GM18505 (cell line): ENCODE results near the gene ZBTB8OS.
"Not testable (repeated sequence)": the region's sequence is repeated elsewhere in the genome, so short reads cannot be mapped to it uniquely, and the experiment has no call there.

Source experiments
- ATAC-seq: cut with Tn5 transposase; IDR thresholded peaks from one replicate; pipeline ENCODE4 v1.9.1; 2021; ENCODE audit not compliant: unreplicated experiment
- POLR2A ChIP-seq: IDR thresholded peaks from 4 replicates; pipeline ENCODE4 v1.6.1; 2011; ENCODE audit warnings: borderline replicate concordance; ENCODE audit not compliant: insufficient read depth, insufficient read length; ENCODE audit errors: extremely low read depth

The ZBTB8OS gene

GRCh38 chr1:32635508-32636277 lies 14.7 kb downstream of the ZBTB8OS start:
- no peak for TF ChIP-seq POLR2A
- no peak for ATAC-seq

DNA sequence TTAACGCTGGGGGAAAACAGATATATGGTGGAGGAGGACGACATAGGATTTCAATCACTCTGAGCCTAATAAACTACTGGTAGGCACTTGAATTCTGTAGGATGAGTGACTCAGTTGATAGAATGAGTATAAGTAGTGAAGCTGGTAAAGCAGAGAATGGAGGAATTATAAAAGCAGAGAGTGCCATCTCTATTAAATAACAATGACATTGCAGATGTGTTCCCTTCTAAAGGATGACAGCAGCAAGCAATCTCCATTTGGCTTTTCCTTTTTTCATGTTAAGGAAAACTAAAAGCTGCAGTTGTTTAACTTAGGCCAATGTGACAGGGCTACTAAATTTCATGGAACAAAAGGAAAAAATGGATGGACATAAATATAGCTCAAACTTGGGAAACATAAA lies 17.5 kb downstream of the ZBTB8OS start:
- no peak for ATAC-seq
- no peak for TF ChIP-seq POLR2A

DNA sequence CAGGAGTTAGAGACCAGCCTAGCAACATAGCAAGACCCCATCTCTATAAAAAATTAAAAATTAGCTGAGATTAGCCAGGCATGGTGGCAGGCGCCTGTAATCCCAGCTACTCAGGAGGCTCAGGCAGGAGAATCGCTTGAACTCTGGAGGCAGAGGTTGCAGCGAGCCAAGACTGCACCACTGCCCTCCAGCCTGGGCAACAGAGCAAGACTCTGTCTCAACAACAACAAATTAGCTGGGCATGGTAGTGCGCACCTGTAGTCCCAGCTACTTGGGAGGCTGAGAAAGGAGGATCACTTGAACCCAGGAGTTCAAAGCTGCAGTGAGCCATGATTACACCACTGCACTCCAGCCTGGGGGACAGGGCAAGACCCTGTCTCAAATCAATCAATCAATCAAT lies 20.2 kb downstream of the ZBTB8OS start:
- not testable (repeated sequence) for ATAC-seq

- TF ChIP-seq POLR2A: no peak
Measured at GRCh38 chr1:32627596-32628162, 22.7 kb downstream of the ZBTB8OS start.

GRCh38 chr1:32626176-32626575 lies 24.2 kb downstream of the ZBTB8OS start:
- ATAC-seq: no peak
- no peak for TF ChIP-seq POLR2A

More at GRCh38 chr1:32627596-32628162, 22.7 kb downstream of the ZBTB8OS start:
- no peak for ATAC-seq

- ATAC-seq: no peak
- TF ChIP-seq POLR2A: no peak
Measured at GRCh38 chr1:32623775-32624174, 26.6 kb downstream of the ZBTB8OS start.

DNA sequence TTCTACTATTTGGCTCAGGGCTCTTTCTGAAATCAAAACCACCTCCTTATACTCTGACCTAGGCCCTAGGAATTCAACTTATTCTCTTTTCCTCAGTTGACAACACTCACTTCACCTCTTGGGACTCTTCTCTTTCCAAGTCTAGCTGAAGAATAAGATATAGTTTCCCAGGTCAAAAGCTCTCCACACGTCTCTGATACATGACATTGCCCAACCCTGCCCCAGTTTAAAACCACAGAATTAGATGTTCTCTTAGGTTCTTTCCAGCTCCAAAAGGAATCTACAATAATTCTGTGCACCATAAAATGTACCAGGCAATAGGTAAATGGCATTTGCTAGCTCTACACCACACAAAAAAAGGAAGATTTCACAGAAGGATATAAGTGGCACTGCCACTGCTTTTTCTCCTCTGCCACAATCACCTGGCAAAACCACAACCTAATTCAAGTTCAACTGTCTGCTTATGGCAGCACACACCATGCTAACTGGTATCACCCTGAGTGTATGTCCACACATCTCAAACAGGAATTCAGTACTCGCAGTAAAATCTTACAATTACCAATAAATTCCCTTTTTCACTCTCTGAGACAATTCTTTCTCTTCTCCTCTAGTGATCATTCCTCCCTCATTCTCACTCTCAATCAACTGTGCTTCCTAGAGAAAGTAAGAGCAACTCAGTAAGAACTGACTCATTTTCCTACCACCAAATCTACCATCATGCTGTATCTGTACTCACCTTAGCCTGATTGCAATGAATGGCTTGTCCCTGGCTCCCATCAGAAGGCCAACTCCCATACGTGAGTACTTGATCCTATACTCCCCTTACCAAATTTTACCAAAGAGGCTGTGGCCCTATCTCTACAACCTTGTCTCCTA lies 27.3 kb downstream of the ZBTB8OS start:
- TF ChIP-seq POLR2A: no peak

GRCh38 chr1:32622205-32622604 lies 28.1 kb downstream of the ZBTB8OS start:
- TF ChIP-seq POLR2A: no peak
- no peak for ATAC-seq

More for the DNA sequence above, 27.3 kb downstream of the ZBTB8OS start:
- ATAC-seq: no peak

DNA sequence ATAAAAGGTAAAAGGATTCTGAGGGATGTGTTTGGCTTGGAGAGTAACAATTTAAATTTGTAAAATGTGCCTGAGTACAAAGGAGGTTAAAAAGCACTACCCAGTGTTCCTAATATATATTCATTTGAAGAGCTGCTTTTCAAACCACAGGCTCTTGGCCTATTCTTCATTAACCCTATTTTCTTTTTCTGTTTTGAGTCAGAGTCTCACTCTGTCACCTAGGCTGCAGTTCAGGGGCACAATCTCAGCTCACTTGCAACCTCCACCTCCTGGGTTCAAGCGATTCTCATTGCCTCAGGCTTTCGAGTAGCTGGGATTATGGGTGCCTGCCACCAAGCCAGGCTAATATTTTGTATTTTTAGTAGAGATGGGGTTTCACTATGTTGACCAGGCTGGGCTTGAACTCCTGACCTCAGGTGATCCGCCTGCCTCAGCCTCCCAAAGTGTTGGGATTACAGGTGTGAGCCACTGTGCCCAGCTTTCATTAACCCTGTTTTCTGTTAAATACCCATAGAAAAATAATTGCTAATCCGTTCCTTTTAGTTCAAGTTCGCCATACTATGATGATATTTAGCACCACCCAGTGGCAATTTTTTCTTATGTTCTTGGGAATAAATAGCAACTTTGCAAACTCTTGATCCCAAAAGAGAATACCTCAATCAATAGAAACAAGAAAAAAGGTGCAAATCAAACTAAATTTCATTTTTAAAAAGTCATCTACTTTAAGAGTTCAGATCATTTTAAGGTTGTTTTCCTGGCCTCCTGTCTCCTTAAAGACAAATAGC lies 30.5 kb downstream of the ZBTB8OS start:
- no peak for ATAC-seq
- TF ChIP-seq POLR2A: no peak

DNA sequence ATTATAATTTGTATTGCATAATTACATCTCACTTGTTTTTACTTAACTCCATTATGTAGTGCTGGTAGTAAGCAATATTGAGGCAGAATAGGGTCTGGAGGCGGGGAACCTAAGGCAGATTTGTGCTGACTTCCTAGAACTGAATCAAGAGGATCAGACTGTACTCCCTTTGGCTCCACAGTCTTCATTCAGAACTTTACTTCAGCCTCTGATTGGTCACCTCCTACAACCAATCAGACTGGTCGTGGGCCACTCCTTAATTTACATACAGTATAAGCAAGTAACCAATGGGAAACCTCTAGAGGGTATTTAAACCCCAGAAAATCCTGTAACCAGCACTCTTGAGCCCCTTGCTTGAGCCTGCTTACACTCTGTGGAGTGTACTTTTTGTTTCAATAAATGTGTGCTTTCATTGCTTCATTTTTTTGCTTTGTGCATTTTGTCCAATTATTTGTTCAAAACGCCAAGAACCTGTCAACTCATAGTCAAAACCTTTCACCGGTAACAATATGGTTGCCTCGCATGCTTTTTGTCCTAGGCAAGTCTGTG lies 31.6 kb downstream of the ZBTB8OS start:
- ATAC-seq: no peak
- no peak for TF ChIP-seq POLR2A

DNA sequence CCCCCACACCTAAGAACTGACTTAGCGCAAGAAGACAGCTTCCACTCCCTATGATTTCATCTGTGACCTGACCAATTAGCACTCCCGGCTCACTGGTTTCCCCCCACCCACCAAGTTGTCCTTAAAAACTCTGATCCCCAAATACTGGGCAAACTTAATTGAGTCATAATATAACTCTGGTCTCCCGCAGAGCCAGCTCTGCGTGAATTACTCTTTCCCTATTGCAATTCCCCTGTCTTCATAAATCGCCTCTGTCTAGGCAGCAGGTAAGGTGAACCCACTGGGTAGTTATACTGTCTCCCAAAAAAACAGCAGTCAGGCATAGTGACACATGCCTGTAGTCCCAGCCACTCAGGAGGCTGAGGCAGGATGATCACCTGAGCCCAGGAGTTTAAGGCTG lies 36.9 kb downstream of the ZBTB8OS start:
- no peak for ATAC-seq
- TF ChIP-seq POLR2A: no peak

DNA sequence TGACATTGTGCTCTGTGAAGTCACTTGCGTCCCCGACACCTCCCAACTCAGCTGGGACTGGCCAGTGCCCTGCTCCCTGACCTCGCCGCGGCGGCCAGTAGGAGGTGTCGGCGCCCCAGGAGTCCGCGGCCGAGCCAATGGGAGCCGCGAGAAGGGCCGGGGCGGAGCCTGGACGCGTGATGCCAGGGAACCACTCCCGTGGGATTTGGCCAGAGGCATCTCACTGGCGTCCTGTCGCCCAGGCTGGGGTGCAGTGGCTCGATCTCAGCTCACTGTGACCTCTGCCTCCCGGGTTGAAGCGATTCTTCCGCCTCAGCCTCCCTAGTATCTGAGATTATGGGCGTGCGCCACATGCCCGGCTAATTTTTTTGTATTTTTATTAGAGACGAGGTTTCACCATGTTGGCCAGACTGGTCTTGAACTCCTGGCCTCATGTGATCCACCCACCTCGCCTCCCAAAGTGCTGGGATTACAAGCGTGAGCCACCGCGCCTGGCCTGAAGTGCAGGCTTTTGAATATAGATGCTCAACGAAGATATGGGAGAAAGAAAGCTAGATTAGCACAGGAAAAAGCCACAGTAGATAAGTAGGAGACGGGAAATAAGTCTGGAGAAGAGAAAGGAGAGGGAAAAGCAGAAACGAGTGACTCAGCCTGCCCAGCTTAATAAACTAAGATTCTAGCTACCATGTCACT lies 38.0 kb downstream of the ZBTB8OS start:
- TF ChIP-seq POLR2A: peak; percentile 61
- peak; percentile 55 for ATAC-seq
